Activated CD4-positive, CD25-positive, alpha-beta regulatory T cell treated with anti-CD3 and anti-CD28 coated beads, Interleukin-2, amount 50 U/mL, for 72 hours (primary cell): ENCODE results near the gene ZNF236.
"Not testable (repeated sequence)": the region's sequence is repeated elsewhere in the genome, so short reads cannot be mapped to it uniquely, and the experiment has no call there.

ENCODE experiments used
- DNase-seq: peaks from one replicate; pipeline ENCODE4 v3.0.0; 2021

The ZNF236 gene

DNA sequence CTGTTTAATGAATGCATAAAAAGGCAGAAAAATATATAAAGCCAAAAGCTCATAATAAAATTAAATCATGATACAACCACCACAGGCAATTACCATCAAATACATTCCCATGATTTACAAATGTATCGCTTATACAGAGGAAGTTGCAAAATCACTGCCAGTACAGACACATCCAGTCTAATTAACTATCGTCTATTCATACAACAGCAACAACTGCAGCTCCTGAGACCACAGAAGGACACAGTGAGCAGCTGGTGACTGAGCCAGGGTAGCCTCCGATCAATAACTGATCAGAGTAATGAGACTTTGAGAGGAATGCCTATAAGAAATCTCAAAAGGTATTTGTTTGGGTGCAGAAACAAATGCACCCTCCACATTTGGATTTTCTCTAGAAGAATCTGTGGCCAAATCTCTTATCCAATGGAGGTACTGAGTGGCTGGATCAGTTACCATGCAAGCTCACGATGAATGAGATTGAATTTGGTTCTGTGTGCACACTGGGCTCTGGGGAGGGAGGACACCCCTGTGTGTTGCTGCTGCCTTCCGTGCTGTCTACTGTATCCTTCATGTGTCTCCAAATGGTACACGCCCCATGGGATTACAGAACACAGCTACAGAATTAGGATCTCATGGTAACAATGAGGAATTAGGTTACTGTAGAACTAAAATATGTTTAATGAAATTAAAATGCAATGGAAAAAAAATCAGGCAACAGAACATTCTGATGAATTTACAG lies 190.6 kb downstream of the ZNF236 start:
- no peak for DNase-seq

DNA sequence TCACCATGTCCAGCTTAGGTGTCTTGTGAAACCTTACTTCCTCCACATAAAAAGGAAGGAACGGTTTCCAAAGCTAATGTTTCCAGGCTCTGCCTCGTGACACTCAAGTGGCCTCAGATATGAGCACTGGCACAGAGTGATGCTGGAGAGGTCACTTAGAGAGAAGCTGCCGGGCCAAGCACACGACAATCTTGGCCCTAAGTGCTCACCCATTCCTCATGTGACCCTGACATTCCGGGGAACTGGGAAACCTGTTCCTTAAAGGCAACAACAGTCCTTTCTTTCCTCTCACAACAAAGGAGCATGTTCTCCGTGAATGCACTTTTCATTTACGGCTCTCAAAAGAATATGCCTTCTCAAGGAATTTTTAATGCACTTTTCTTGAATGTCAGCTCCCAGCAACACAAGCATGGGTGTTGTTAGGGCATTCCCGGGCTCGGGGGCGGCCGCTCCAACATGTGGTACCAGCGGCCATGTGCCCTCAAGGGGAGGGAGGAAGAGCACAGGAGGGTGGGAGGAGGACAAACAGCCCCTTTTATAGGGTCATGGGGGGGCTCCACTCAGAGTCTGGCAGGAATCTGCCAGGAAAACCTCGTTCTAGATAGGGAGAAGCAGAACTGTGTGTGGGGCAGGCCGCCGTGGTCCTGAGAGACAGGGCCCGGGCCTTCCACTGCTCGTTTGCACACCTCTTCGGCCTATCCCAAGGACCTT lies 191.6 kb downstream of the ZNF236 start:
- DNase-seq = no peak

DNA sequence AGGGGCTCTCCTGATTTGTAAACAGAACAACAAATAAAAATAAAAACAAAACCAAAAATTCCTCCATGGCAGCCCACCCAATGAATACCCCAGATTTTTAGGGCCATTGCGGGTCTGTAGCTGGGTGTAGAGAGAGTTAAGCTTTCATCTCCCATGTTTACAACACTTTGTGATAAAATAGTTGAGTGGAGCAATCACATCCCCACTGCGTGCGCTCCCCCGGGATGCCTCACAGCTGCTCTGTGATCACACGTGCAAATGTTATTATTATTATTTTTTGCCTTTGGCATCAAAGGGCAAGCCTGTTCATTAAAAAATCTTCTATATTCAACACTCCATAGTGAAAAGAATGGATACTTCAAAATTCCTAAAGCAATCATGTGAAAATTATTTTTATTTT lies 192.2 kb downstream of the ZNF236 start:
- DNase-seq = no peak

DNA sequence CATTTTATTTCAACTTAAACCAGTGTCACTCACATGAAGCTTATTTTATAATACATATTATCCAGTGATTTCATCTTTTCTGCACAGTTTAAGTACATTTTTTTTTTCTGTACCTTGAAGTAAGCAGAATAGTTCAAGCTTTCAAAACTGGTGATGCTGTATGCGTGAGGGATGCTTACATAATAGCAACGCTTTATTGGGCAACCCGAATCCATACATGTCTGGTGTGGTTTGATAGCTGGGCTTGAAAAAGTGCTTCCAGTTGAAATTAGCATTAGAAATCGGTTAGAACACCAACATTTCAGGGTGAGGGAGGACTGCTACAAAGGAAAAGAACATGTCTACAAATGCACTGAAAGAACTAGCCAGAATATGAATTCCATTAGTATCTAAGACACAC lies 192.8 kb downstream of the ZNF236 start:
- no peak for DNase-seq

DNA sequence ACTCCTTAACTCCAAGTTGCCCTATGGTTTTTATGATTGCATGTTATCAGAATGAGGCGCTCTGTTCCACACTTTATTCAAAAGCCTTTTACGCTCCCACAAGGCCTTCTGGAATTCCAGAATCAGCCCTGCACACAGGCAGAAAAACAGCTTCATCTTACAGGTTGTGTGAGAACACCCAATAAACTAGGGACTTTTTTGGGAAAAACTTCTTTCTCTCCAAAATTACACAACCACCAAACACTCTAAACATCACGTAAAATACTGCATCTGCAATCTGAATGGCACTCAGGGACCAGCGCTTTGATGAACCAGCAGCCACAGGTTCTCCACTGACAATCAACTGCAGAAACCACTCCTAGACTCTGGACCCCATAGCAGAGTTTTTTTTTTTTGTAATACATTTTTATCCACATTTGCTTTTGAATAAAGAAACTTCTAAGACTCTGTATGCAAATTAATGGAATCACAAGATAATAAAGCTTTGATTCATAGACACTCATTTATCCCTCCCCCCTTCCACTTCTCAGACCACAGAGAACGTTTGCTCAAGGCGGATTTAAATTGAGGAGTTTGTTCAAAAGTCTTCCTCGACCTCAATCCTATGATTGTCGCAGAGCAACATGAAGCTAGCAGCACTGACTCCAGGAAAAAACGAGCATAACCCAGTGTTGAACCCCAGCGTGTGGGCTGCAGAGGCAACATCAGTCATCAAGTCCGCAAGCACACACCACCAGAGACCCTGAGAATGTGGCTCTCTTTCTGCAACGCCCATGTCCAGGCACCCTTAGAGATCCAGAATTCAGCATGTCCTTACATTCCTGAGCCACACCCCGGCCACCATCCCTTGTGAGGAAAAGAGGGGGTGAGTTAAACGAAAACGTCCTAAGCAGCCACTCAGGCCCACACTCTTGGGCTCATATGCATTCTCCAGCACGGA lies 193.7 kb downstream of the ZNF236 start:
- DNase-seq = no peak

DNA sequence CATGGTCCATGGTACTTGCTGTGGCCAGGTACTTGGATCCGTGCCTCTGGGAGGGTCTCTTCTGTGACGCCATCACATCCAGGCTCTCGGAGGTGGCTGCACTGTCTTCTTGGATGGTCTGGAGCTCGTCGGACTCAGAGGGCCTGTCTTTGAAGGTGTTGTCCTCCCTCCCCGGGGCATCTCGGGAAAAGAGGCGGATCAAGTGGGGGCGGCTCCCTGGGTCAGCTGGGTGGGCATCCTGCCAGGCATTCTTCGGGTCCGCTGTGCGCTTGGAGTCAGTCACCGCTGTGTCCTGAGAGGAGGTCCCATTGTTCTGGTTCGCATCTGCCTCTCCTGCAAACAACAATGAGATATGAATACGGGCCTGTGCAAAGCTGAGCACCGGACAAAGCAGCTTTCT lies 194.6 kb downstream of the ZNF236 start:
- no peak for DNase-seq

DNA sequence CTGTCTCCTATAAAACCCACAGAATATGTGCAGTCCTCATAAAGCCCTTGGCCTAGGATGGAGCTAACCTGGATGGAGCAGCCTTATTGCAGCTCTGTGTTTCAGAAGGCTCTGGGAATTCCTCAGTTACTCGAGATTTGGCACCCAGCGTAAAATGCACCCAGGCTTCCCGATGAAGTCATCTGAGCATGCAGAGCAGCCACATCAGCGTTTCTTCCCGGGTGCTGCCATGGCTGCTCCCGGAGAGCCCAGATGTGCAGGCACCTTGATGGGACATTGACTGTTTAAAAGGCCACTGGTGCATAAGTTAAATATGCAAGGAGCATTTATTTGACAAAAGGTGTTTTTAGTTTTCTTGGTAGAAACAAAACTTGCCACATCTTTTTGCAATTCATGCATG lies 195.0 kb downstream of the ZNF236 start:
- DNase-seq = no peak

DNA sequence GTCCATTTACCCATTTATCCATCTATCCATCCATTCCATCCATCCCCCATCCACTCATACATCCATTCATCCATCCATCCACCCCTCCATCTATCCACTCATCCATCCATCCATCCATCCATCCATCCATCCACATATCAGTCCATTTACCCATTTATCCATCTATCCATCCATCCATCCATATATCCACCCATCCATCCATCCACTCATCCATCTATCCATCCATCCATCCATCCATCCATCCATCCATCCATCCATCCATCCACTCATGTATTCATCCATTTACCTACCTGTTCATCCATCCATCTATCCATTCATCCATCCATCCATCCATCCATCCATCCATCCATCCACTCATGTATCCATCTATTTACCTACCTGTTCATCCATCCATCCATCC lies 196.3 kb downstream of the ZNF236 start:
- not testable (repeated sequence) for DNase-seq

DNA sequence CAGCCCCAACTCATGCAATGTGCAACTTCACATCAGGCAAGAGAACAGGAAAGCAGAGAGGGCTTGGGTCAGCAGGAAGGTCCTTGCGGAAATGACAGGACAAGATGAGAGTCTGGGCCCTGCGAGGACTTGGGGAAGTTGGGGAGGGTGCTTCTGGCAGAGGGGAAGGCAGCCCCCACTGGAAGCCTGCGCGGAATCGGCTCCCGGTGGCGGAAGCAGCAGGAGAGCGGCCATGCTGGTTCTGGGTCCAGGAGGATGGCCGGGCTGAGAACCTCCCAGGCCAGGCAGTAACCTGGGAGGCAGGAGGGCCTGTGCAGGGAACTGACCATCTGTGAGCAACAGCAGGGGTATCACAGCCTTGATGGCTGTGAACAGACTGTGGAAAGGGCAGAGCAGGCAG lies 197.3 kb downstream of the ZNF236 start:
- no peak for DNase-seq
